ENCODE measurements around the gene RAB30. TPM values are rescaled to one million over a fixed set of nuclear protein-coding genes. Genes with fewer than 3 reads are reported as not detected.
"Not testable (repeated sequence)": the region's sequence is repeated elsewhere in the genome, so short reads cannot be mapped to it uniquely, and the experiment has no call there.

The RAB30 gene
- total RNA-seq, 1 donor from 2014 or later: 15.2 TPM

DNA sequence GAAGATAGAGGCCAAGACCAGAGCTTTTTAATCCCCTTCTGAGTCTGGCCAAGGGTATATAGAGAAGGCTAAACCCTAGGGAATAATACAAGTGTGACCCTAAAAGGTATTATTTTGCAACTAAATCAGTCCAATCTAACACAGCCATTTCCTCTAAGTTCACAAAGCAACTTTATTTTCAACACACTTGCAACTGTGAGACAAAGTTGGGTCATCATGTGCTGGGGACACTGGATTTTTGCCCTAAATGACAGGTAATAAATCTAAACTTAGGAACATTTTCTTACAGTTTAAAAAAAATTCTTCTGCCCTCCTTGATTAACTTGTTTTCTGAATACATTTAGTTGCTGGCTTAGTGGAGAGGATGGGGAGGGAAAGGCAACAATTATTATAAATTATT, 91.9 kb downstream of the RAB30 start:
- Mint-ChIP-seq H3K36me3 (ENCODE audit: low read depth) (peaks cover 27% of the 10 kb centered on the region), H3K4me1 (ENCODE audit: low read depth) (peaks cover 38% of the 10 kb centered on the region), H3K27me3 (ENCODE audit: insufficient read depth) (peaks cover under 1% of the 10 kb centered on the region), H3K4me3 (no peak overlapping the region), H3K9me3 (peaks cover 3% of the 10 kb centered on the region), H3K27ac (no peak overlapping the region)
- DNase-seq (ENCODE audit: low spot score): no peak
- intact Hi-C loops (cut with micrococcal nuclease): loop anchor here (1.0 to 5.0 kb wide), 5 partner anchors 16 to 176 kb away; partner anchors contain the start of gene DDIAS

DNA sequence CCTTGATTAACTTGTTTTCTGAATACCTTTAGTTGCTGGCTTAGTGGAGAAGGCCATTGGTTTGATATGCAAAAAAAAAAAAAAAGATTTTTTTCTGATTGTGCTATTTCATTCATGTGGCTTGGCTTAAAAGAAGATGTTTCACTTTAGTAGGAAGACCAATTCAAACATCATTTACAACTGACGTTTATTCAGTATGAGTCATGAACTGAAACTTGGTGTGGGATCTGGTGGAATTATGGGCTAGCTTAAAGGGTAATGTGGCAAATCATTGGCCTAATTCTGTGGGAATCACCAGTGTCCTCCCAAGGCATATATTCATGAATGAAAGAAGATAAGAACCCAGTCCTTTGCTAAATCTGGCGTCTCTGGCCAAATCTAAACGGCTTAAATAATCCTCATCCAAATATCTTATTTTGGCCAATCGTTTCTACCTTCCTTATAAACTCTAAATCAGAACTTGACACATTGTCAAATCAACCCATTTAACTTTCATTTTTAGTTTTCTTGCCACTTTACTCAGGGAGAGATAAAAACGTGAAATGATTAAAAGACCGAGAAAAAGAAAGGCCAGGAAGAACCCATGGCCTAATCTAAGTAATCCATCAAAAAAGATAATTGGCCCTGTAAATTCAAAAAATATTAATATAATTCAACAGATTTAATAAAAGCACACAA, 93.1 kb downstream of the RAB30 start:
- Mint-ChIP-seq H3K27ac (peak overlapping the region; percentile 42), H3K4me3 (peak overlapping the region; percentile 21), H3K27me3 (ENCODE audit: insufficient read depth) (peaks cover 3% of the 10 kb centered on the region), H3K4me1 (ENCODE audit: low read depth) (peaks cover 38% of the 10 kb centered on the region), H3K36me3 (ENCODE audit: low read depth) (peaks cover 23% of the 10 kb centered on the region), H3K9me3 (peaks cover 3% of the 10 kb centered on the region)
- DNase-seq (ENCODE audit: low spot score): no peak
- intact Hi-C loops (cut with micrococcal nuclease): loop anchor here (1.0 to 5.0 kb wide), 5 partner anchors 18 to 93 kb away; partner anchors contain the start of gene RAB30

DNA sequence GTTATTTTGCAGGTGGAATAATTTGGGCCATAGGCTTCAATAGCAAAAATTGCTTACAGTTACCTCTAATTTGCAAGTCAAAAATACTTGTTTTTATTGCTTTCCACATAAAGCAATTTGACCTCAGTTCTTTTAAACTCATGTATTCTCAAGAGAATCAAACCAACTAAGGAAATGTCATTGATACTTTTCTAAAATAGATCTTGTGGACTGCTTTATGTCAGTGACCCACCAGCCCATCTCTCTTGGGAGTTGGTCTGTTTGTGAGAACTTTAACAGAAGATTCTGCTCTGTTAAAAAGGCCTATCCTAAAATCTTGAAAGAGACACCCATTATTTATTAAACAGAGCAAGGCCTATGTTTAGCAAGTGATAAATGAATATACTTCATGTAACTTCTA, 94.9 kb downstream of the RAB30 start:
- no peak overlapping the region for H3K4me3 Mint-ChIP-seq
- peaks cover 3% of the 10 kb centered on the region for H3K9me3 Mint-ChIP-seq
- H3K36me3 Mint-ChIP-seq (ENCODE audit: low read depth): peaks cover 18% of the 10 kb centered on the region
- peaks cover 3% of the 10 kb centered on the region for H3K27me3 Mint-ChIP-seq (ENCODE audit: insufficient read depth)
- intact Hi-C loops (cut with micrococcal nuclease): loop anchor here (5.0 kb wide), 1 partner anchor 54 kb away; no protein-coding TSS in a partner anchor
- DNase-seq (ENCODE audit: low spot score): no peak
- peaks cover 43% of the 10 kb centered on the region for H3K4me1 Mint-ChIP-seq (ENCODE audit: low read depth)
- no peak overlapping the region for H3K27ac Mint-ChIP-seq

DNA sequence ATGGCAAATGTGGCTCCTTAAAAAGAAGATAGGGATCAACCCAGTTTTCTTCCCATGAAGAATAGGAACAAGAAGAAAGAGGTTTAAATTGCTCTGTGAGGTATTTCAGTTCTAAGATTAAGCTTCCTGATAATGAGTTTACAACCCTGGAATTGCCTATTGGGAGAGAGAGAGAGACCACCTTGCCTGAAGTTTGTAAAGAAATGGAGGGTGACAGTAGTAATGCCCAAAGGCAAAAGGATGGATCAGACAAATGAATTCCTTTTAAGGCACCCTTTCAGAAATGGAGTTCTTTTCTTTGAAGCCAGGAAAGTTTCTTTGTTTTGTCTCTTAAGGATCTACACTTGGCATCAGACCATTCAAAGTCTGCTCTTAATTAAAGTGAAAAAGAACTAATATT, 95.8 kb downstream of the RAB30 start:
- Mint-ChIP-seq H3K4me1 (ENCODE audit: low read depth) (peaks cover 47% of the 10 kb centered on the region), H3K9me3 (peaks cover 7% of the 10 kb centered on the region), H3K36me3 (ENCODE audit: low read depth) (peaks cover 14% of the 10 kb centered on the region), H3K27me3 (ENCODE audit: insufficient read depth) (peaks cover 3% of the 10 kb centered on the region), H3K27ac (no peak overlapping the region), H3K4me3 (no peak overlapping the region)
- DNase-seq (ENCODE audit: low spot score): no peak
- intact Hi-C loops (cut with micrococcal nuclease): loop anchor here (5.0 kb wide), 1 partner anchor 54 kb away; no protein-coding TSS in a partner anchor

DNA sequence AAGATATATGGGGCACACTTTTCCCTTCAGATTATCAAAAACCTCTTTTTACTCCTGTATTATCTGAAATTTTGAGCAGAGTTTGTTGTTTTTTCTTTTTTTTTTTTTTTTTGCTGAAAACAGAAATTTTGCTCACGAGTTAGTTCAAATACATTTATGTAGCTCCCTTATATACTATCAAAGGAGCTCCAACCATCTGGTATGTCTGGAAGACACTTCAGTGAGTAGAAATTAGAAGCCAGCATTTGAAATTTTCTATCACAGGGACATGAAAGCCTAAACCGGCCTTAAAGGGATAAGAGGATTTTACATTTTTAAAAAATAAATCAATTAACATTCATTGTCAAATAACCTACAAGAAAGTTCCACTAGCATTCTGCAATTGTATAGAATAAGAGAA, 96.8 kb downstream of the RAB30 start:
- Mint-ChIP-seq H3K4me1 (ENCODE audit: low read depth) (peaks cover 38% of the 10 kb centered on the region), H3K9me3 (peaks cover 7% of the 10 kb centered on the region)
- intact Hi-C loops (cut with micrococcal nuclease): loop anchor here (5.0 kb wide), 1 partner anchor 53 kb away; no protein-coding TSS in a partner anchor

DNA sequence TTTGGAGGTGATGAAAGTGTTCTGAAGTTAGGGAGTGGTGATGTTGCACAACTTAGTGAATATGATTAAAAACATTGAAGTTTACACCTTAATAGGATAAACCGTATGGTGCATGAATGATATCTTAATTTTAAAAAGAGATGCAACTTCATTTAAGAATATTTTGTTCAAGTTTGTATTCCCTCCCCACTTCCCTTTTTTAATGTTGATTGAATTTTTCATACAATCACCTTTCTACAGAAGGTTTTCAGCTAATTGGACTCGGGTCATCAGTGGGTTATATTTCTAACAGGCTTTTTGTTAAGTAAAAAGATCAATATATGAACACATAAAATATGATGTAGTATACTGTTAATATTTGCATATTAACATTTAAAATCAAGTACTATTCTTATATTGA, 97.6 kb downstream of the RAB30 start:
- Mint-ChIP-seq H3K4me3 (no peak overlapping the region), H3K9me3 (peaks cover 7% of the 10 kb centered on the region), H3K36me3 (ENCODE audit: low read depth) (peaks cover 11% of the 10 kb centered on the region), H3K27me3 (ENCODE audit: insufficient read depth) (peaks cover 3% of the 10 kb centered on the region), H3K4me1 (ENCODE audit: low read depth) (peaks cover 37% of the 10 kb centered on the region), H3K27ac (no peak overlapping the region)
- no peak for DNase-seq (ENCODE audit: low spot score)
- intact Hi-C loops (cut with micrococcal nuclease): no loop called here

More for the DNA sequence above, 96.8 kb downstream of the RAB30 start:
- no peak for DNase-seq (ENCODE audit: low spot score)
- Mint-ChIP-seq H3K36me3 (ENCODE audit: low read depth) (peaks cover 11% of the 10 kb centered on the region), H3K27me3 (ENCODE audit: insufficient read depth) (peaks cover 3% of the 10 kb centered on the region), H3K27ac (no peak overlapping the region), H3K4me3 (no peak overlapping the region)

DNA sequence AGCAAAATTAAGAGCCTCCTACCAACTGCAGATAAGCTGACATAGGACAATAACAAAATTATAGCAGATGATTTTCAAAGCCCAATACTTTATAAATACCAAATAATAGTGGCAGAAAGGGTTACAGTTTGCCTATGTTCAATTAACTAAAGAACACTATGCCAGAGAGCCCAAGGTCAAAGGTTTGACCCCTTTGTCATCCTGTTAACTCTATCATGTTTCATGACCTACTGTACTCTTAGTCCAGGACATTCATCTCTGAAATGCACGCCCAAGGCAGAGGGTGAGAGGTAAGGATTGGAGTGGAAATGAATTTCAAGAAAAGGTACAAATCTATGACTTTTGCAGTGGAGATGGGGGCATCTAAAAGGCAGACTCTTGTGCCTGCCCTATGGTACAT, 99.6 kb downstream of the RAB30 start:
- Mint-ChIP-seq H3K9me3 (peaks cover 4% of the 10 kb centered on the region), H3K27me3 (ENCODE audit: insufficient read depth) (peaks cover 3% of the 10 kb centered on the region), H3K27ac (no peak overlapping the region), H3K4me1 (ENCODE audit: low read depth) (peaks cover 18% of the 10 kb centered on the region), H3K4me3 (no peak overlapping the region), H3K36me3 (ENCODE audit: low read depth) (peaks cover 1% of the 10 kb centered on the region)
- DNase-seq (ENCODE audit: low spot score): no peak
- intact Hi-C loops (cut with micrococcal nuclease): no loop called here

DNA sequence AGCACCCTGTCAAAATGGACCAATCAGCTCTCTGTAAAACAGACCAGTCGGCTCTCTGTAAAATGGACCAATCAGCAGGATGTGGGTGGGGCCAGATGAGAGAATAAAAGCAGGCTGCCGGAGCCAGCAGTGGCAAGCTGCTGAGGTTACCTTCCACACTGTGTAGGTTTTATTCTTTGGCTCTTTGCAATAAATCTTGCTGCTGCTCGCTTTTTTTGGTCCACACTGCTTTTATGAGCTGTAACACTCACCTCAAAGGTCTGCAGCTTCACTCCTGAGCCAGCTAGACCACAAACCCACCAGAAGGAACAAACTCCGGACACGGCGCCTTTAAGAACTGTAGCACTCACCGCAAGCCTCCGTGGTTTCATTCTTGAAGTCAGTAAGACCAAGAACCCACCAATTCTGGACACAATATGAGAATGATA, 100.2 kb downstream of the RAB30 start:
- intact Hi-C loops (cut with micrococcal nuclease); H3K27me3 Mint-ChIP-seq (ENCODE audit: insufficient read depth); DNase-seq (ENCODE audit: low spot score); H3K9me3 Mint-ChIP-seq; H3K36me3 Mint-ChIP-seq (ENCODE audit: low read depth): not testable (repeated sequence)
- Mint-ChIP-seq H3K27ac (peak overlapping the region; percentile 41), H3K4me3 (peak overlapping the region; percentile 65), H3K4me1 (ENCODE audit: low read depth) (peaks cover 18% of the 10 kb centered on the region)

DNA sequence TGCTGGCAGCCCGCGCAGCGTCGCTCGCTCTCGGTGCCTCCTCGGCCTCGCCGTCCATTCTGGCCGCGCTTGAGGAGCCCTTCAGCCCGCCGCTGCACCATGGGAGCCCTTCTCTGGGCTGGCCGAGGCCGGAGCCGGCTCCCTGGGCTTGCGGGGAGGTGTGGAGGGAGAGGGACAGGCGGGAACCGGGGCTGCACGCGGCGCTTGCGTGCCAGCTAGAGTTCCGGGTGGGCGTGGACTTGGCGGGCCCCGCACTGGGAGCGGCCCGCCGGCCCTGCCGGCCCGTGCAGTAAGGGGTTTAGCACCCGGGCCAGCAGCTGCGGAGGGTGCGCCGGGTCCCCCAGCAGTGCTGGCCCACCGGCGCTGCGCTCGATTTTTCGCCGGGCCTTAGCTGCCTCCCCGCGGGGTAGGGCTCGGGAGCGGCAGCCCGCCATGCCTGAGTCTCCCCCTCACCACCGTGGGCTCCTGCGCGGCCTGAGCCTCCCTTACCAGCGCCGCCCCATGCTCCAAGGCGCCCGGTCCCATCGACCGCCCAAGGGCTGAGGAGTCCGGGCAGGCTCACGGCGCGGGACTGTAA, 101.1 kb downstream of the RAB30 start:
- not testable (repeated sequence) for H3K27ac Mint-ChIP-seq

DNA sequence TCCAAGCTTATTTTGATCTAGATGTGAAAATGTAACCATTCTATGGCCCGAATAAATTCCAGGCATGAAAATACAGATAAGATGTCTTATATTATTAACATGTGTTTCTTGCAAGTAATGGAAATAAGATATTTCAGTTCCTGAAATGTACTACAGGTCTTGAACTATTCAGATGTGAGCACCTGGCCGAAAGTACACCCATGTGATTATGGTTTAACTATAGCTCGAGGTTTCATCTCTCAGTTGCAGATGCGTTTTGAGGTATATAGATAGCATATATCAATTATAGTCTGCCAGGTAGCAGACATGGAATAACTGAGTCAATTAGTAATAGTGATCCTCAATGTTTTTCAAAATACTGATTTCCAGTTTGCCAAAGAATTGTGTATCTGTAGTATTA, 101.9 kb downstream of the RAB30 start:
- Mint-ChIP-seq H3K9me3 (peaks cover 9% of the 10 kb centered on the region), H3K27ac (no peak overlapping the region)
- intact Hi-C loops (cut with micrococcal nuclease): loop anchor here (1.0 kb wide), 1 partner anchor 10 kb away; no protein-coding TSS in a partner anchor

More for the DNA sequence above, 101.1 kb downstream of the RAB30 start:
- DNase-seq (ENCODE audit: low spot score); H3K27me3 Mint-ChIP-seq (ENCODE audit: insufficient read depth); H3K4me3 Mint-ChIP-seq; H3K9me3 Mint-ChIP-seq; intact Hi-C loops (cut with micrococcal nuclease); H3K36me3 Mint-ChIP-seq (ENCODE audit: low read depth): not testable (repeated sequence)
- H3K4me1 Mint-ChIP-seq (ENCODE audit: low read depth): peaks cover 18% of the 10 kb centered on the region

DNA sequence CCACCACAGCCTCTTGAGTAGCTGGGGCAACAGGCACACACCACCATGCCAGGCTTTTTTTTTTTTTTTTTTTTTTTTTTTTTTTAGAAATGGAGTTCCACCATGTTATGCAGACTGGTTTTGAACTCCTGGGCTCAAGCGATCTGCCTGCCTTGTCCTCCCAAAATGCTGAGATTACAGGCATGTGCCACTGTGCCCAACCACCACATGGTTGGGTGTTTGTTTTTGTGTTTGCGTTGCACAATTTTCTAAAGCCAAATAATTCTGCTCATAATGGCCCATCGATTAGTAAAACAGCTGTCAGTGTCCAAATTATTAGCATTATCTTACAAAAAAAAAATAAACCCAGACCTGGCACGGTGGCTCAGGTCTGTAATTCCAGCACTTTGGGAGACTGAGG, 104.3 kb downstream of the RAB30 start:
- Mint-ChIP-seq H3K4me3 (no peak overlapping the region), H3K4me1 (ENCODE audit: low read depth) (peaks cover 28% of the 10 kb centered on the region), H3K36me3 (ENCODE audit: low read depth) (peaks cover 3% of the 10 kb centered on the region), H3K9me3 (peaks cover 16% of the 10 kb centered on the region), H3K27me3 (ENCODE audit: insufficient read depth) (no peaks in the 10 kb centered on the region), H3K27ac (no peak overlapping the region)
- intact Hi-C loops (cut with micrococcal nuclease): no loop called here
- no peak for DNase-seq (ENCODE audit: low spot score)

More for the DNA sequence above, 101.9 kb downstream of the RAB30 start:
- peaks cover 24% of the 10 kb centered on the region for H3K4me1 Mint-ChIP-seq (ENCODE audit: low read depth)
- peaks cover 2% of the 10 kb centered on the region for H3K27me3 Mint-ChIP-seq (ENCODE audit: insufficient read depth)
- H3K4me3 Mint-ChIP-seq: no peak overlapping the region
- no peak for DNase-seq (ENCODE audit: low spot score)
- peaks cover 1% of the 10 kb centered on the region for H3K36me3 Mint-ChIP-seq (ENCODE audit: low read depth)

DNA sequence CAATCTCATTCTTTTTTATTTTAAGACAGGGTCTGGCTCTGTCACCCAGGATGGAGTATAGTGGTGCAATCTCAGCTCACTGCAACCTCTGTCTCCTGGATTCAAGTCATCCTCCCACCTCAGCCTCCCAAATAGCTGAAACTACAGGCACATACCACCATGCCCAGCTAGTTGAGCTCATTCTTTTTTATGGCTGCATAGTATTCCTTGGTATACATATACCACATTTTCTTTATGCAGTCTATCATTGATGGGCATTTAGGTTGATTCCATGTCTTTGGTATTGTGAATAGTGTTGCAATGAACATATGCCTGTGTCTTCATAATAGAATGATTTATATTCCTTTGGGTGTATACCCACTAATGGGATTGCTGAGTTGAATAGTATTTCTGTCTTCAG, 109.7 kb downstream of the RAB30 start:
- Mint-ChIP-seq H3K4me1 (ENCODE audit: low read depth) (peaks cover 45% of the 10 kb centered on the region), H3K9me3 (peaks cover 17% of the 10 kb centered on the region)
- H3K36me3 Mint-ChIP-seq (ENCODE audit: low read depth); intact Hi-C loops (cut with micrococcal nuclease); H3K27me3 Mint-ChIP-seq (ENCODE audit: insufficient read depth); H3K4me3 Mint-ChIP-seq; H3K27ac Mint-ChIP-seq; DNase-seq (ENCODE audit: low spot score): not testable (repeated sequence)

DNA sequence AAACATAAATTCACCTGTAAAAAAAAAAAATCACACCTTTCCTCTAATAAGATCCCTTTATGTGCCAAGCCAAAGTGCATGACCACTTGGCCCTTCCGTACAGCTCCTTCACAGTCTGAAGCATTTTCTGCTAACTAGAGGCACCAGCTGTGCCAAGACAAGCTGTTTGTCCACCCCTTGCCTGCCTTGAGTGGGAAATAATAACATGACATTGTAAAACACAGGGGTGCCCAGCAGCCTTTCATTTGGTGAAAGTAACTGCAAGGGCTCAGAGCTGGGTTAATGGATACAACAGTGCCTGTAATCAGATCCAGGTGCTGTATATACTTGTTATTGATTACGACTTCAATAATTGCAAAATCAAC, 110.9 kb downstream of the RAB30 start:
- intact Hi-C loops (cut with micrococcal nuclease): loop anchor here (1.0 to 2.0 kb wide), 9 partner anchors 9 to 233 kb away; partner anchors contain the start of genes ANKRD42, DDIAS and RAB30

More for the DNA sequence above, 110.9 kb downstream of the RAB30 start:
- Mint-ChIP-seq H3K36me3 (ENCODE audit: low read depth) (peaks cover 8% of the 10 kb centered on the region), H3K4me1 (ENCODE audit: low read depth) (peaks cover 58% of the 10 kb centered on the region), H3K9me3 (peaks cover 18% of the 10 kb centered on the region), H3K27me3 (ENCODE audit: insufficient read depth) (no peaks in the 10 kb centered on the region), H3K4me3 (peak overlapping the region; percentile 68), H3K27ac (peak overlapping the region; percentile 91)
- DNase-seq (ENCODE audit: low spot score): no peak

Data from activated T-helper 1 cell treated with anti-CD3 and anti-CD28 coated beads, Interleukin-12 subunit alpha, Interleukin-12 subunit beta, Interleukin-2, Interleukin-4 antibody, amounts not matched to agents 30 ng/mL and 10 ng/mL and 1 ng/mL, durations not matched to agents 14 hours and 24 hours and 36 hours (primary cell).